ENCODE data around the gene SLC25A15. TPM values are rescaled to one million over a fixed set of nuclear protein-coding genes. Genes with fewer than 3 reads are reported as not detected.

Gene SLC25A15
- total RNA-seq, 1 experiment from 2014 or later = 20.2 TPM

DNA sequence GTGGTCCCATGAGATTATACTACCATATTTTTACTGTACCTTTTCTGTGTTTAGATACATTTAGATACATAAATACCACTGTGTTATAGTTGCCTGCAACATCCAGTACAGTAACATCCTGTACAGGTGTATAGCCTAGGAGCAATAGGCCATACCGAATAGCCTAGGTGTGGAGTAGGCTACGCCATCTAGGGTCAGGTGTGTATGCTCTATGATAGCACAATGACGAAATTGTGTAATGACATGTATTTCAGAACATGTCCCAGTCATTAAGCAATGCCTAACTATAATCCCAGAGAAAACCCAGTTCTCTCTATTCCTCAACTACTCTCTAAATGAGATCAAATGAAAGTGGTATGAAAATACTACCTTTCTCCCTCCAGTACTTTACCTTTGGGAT, 3.9 kb downstream of the SLC25A15 start (continued):
- TF ChIP-seq JAZF1 (CRISPR knock-in tag; IDR thresholded peaks at IDR 0.05) (no peak), KAT7 (CRISPR knock-in tag; IDR thresholded peaks at IDR 0.05; ENCODE audit: borderline replicate concordance) (no peak), GRHL2 (CRISPR knock-in tag; IDR thresholded peaks at IDR 0.05; ENCODE audit: insufficient replicate concordance, severe bottlenecking) (no peak), ZNF121 (CRISPR knock-in tag; IDR thresholded peaks at IDR 0.05) (no peak), RELA (CRISPR knock-in tag; IDR thresholded peaks at IDR 0.05; ENCODE audit: borderline replicate concordance) (no peak)
- TF ChIP-seq, protein P1, sequence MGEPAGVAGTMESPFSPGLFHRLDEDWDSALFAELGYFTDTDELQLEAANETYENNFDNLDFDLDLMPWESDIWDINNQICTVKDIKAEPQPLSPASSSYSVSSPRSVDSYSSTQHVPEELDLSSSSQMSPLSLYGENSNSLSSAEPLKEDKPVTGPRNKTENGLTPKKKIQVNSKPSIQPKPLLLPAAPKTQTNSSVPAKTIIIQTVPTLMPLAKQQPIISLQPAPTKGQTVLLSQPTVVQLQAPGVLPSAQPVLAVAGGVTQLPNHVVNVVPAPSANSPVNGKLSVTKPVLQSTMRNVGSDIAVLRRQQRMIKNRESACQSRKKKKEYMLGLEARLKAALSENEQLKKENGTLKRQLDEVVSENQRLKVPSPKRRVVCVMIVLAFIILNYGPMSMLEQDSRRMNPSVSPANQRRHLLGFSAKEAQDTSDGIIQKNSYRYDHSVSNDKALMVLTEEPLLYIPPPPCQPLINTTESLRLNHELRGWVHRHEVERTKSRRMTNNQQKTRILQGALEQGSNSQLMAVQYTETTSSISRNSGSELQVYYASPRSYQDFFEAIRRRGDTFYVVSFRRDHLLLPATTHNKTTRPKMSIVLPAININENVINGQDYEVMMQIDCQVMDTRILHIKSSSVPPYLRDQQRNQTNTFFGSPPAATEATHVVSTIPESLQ (CRISPR knock-in tag; IDR thresholded peaks at IDR 0.05) = no peak

DNA sequence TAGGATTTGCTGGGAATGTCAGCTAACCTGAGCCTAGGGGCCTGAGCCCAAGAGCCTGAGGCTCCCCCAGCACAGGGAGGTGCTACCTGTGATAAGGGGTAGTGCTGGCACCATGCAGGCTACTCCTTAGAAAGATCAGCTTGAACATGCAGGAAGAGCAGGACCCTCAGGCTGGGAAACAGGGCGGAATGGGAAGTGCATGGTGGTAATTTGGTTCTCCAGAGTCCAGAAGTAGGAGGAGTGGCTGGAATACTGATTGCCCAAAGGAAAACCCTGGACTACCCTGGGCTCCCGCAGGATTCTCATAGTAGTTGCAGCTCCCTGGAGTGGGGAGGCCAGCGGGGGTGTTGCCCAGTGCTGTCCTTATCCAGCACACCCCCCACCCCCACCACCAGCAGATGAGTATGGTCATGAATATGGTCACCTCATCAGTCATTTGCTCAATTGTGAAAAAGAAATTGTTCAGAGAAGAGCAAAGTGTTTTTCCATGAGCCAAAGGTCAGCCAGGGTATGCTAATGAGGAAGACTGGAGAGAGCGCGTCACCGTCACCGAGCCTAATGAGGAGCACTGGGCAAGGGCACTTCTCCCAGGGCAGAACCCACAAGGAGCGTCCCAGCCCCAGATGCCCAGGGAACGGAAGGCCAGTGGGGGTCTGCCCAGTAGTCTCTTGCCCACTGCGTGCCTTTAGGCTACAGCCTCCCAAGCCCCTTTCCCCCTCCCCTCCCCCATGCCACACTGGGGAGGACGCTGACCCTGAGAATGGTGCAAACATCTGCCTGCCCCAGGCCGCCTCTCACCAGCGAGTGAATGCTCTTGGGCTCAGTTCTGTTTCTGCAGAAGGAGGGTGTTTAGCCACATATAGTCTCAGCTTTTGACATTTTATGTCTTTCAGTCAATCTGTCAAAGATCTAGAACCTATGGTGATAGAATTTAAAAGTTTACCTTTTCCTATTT, 5.3 kb downstream of the SLC25A15 start:
- Mint-ChIP-seq H3K36me3 (peaks cover 12% of the 10 kb centered on the region), H3K4me1 (peaks cover 11% of the 10 kb centered on the region), H3K4me3 (no peak overlapping the region), H3K27me3 (ENCODE audit: low read depth) (no peaks in the 10 kb centered on the region), H3K27ac (no peak overlapping the region), H3K9me3 (no peaks in the 10 kb centered on the region)
- CTCF ChIA-PET = interaction anchor here (1.4 kb wide), 1 partner anchor 19 kb away, joined by 5 read pairs; no protein-coding TSS in a partner anchor
- DNase-seq (ENCODE audit: low spot score) = no peak
- POLR2A ChIA-PET = no interaction called here
- TF ChIP-seq FOXK1 (CRISPR knock-in tag; IDR thresholded peaks at IDR 0.05) (no peak), NFE2L1 (CRISPR knock-in tag; IDR thresholded peaks at IDR 0.05) (no peak), NR2C2 (CRISPR knock-in tag; IDR thresholded peaks at IDR 0.05) (no peak), SMAD3 (CRISPR knock-in tag; IDR thresholded peaks at IDR 0.05; ENCODE audit: borderline replicate concordance) (no peak), NR1H2 (CRISPR knock-in tag; IDR thresholded peaks at IDR 0.05) (no peak), NFYB (CRISPR knock-in tag; conservative IDR thresholded peaks at IDR 0.05; ENCODE audit: low read depth) (no peak), ZNF121 (CRISPR knock-in tag; IDR thresholded peaks at IDR 0.05) (no peak)
- TF ChIP-seq, protein P2, sequence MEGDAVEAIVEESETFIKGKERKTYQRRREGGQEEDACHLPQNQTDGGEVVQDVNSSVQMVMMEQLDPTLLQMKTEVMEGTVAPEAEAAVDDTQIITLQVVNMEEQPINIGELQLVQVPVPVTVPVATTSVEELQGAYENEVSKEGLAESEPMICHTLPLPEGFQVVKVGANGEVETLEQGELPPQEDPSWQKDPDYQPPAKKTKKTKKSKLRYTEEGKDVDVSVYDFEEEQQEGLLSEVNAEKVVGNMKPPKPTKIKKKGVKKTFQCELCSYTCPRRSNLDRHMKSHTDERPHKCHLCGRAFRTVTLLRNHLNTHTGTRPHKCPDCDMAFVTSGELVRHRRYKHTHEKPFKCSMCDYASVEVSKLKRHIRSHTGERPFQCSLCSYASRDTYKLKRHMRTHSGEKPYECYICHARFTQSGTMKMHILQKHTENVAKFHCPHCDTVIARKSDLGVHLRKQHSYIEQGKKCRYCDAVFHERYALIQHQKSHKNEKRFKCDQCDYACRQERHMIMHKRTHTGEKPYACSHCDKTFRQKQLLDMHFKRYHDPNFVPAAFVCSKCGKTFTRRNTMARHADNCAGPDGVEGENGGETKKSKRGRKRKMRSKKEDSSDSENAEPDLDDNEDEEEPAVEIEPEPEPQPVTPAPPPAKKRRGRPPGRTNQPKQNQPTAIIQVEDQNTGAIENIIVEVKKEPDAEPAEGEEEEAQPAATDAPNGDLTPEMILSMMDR (IDR thresholded peaks at IDR 0.05) = no peak
- no peak; the same call in 1 of the 2 replicates for ATAC-seq

DNA sequence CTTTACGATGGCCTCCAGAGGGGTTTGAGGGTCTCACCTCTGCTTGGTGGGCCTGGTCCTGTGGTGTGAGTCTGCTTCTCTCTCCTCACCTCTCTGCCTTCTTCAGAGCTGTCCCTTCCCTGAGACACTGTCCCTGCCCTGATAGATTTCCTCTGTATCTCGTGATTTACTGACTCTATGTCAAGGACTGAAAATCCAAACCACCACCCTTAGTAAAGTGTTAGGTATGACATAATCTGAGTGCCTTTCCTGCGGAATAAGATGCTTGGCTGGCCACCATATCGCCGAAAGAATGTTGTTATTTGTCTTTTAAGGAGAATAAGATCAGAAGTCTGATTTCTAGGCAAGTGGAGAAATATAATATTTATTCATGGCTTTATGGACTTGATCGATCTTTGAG, 7.2 kb downstream of the SLC25A15 start:
- no peak overlapping the region for H3K4me3 Mint-ChIP-seq
- DNase-seq (ENCODE audit: low spot score) = no peak
- H3K4me1 Mint-ChIP-seq = peaks cover 11% of the 10 kb centered on the region
- ChIA-PET CTCF (interaction anchor here (1.7 kb wide), 1 partner anchor 17 kb away, joined by 5 read pairs; no protein-coding TSS in a partner anchor), POLR2A (no interaction called here)
- no peak for ATAC-seq
- H3K27ac Mint-ChIP-seq = peak overlapping the region; percentile 26; the same call in 1 of the 2 replicates
- H3K36me3 Mint-ChIP-seq = peaks cover 12% of the 10 kb centered on the region
- TF ChIP-seq CBFB (CRISPR knock-in tag; IDR thresholded peaks at IDR 0.05; ENCODE audit: low read depth) (no peak), TCF7 (CRISPR knock-in tag; IDR thresholded peaks at IDR 0.05; ENCODE audit: low read depth) (no peak), IRF2 (CRISPR knock-in tag; IDR thresholded peaks at IDR 0.05; ENCODE audit: borderline replicate concordance, low read depth) (no peak), RORB (CRISPR knock-in tag; IDR thresholded peaks at IDR 0.05) (no peak), FOXJ3 (CRISPR knock-in tag; IDR thresholded peaks at IDR 0.05; ENCODE audit: borderline replicate concordance) (no peak), SMAD3 (CRISPR knock-in tag; IDR thresholded peaks at IDR 0.05; ENCODE audit: borderline replicate concordance) (no peak)
- TF ChIP-seq, protein P3, sequence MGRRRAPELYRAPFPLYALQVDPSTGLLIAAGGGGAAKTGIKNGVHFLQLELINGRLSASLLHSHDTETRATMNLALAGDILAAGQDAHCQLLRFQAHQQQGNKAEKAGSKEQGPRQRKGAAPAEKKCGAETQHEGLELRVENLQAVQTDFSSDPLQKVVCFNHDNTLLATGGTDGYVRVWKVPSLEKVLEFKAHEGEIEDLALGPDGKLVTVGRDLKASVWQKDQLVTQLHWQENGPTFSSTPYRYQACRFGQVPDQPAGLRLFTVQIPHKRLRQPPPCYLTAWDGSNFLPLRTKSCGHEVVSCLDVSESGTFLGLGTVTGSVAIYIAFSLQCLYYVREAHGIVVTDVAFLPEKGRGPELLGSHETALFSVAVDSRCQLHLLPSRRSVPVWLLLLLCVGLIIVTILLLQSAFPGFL (CRISPR knock-in tag; IDR thresholded peaks at IDR 0.05; ENCODE audit: borderline replicate concordance) = no peak
- TF ChIP-seq, protein P4, sequence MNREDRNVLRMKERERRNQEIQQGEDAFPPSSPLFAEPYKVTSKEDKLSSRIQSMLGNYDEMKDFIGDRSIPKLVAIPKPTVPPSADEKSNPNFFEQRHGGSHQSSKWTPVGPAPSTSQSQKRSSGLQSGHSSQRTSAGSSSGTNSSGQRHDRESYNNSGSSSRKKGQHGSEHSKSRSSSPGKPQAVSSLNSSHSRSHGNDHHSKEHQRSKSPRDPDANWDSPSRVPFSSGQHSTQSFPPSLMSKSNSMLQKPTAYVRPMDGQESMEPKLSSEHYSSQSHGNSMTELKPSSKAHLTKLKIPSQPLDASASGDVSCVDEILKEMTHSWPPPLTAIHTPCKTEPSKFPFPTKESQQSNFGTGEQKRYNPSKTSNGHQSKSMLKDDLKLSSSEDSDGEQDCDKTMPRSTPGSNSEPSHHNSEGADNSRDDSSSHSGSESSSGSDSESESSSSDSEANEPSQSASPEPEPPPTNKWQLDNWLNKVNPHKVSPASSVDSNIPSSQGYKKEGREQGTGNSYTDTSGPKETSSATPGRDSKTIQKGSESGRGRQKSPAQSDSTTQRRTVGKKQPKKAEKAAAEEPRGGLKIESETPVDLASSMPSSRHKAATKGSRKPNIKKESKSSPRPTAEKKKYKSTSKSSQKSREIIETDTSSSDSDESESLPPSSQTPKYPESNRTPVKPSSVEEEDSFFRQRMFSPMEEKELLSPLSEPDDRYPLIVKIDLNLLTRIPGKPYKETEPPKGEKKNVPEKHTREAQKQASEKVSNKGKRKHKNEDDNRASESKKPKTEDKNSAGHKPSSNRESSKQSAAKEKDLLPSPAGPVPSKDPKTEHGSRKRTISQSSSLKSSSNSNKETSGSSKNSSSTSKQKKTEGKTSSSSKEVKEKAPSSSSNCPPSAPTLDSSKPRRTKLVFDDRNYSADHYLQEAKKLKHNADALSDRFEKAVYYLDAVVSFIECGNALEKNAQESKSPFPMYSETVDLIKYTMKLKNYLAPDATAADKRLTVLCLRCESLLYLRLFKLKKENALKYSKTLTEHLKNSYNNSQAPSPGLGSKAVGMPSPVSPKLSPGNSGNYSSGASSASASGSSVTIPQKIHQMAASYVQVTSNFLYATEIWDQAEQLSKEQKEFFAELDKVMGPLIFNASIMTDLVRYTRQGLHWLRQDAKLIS (CRISPR knock-in tag; IDR thresholded peaks at IDR 0.05; ENCODE audit: borderline replicate concordance) = no peak
- H3K9me3 Mint-ChIP-seq = no peaks in the 10 kb centered on the region
- no peaks in the 10 kb centered on the region for H3K27me3 Mint-ChIP-seq (ENCODE audit: low read depth)

All from WTC11 (cell line).